AG04450 (cell line): ENCODE results near the gene LHB. TPM values are rescaled to one million over a fixed set of nuclear protein-coding genes. Genes with fewer than 3 reads are reported as not detected.
"Not testable (repeated sequence)": the region's sequence is repeated elsewhere in the genome, so short reads cannot be mapped to it uniquely, and the experiment has no call there.

Experiments used
- CTCF ChIA-PET: fragments of 300-600, 350-600 bp; formaldehyde crosslinking; extraction: SDS; loops from one replicate; lab custom pipeline; 2022; ENCODE audit warnings: antibody characterized with exemption, inconsistent platforms; lab: Charles Lee
- POLR2A ChIA-PET: fragments of 350-600 bp; formaldehyde crosslinking; extraction: SDS; loops from one replicate; lab custom pipeline; 2021; ENCODE audit warnings: antibody characterized with exemption, inconsistent platforms; lab: Yijun Ruan, JAX
- DNase-seq: peaks from one replicate; pipeline ENCODE4 v3.0.0-alpha.2; 2011; ENCODE audit warnings: low read depth, low spot score
- H3K27ac ChIP-seq: one replicate; pipeline ENCODE4 v1.5.1; 2012; ENCODE audit warnings: low read depth, low read length, control low read depth
- H3K27me3 ChIP-seq: one replicate; pipeline ENCODE4 v1.6.0; 2012; ENCODE audit warnings: low read length; ENCODE audit not compliant: control insufficient read depth, insufficient read depth
- H3K4me3 ChIP-seq: 2 replicates; pipeline ENCODE4 v1.5.1; 2011; ENCODE audit warnings: mild to moderate bottlenecking, low read depth, low read length, control low read depth
- H3K9me3 ChIP-seq: 2 replicates; pipeline ENCODE4 v1.5.1; 2012; ENCODE audit warnings: low read length; ENCODE audit not compliant: control insufficient read depth, insufficient read depth
- polyA plus RNA-seq: library from polyadenylated mRNA; depleted of rRNA; stranded (reverse); fragments of >200 nt; gene quantifications from 2 replicates; pipeline ENCODE4 v1.2.3, GENCODE V29; 2011
- TF ChIP-seq, protein P1 (sequence below): IDR thresholded peaks from 2 replicates; pipeline ENCODE4 v1.5.1; 2011; ENCODE audit warnings: low read depth, low read length, control low read depth, inconsistent platforms

LHB gene
- polyA plus RNA-seq, 1 experiment = not detected

DNA sequence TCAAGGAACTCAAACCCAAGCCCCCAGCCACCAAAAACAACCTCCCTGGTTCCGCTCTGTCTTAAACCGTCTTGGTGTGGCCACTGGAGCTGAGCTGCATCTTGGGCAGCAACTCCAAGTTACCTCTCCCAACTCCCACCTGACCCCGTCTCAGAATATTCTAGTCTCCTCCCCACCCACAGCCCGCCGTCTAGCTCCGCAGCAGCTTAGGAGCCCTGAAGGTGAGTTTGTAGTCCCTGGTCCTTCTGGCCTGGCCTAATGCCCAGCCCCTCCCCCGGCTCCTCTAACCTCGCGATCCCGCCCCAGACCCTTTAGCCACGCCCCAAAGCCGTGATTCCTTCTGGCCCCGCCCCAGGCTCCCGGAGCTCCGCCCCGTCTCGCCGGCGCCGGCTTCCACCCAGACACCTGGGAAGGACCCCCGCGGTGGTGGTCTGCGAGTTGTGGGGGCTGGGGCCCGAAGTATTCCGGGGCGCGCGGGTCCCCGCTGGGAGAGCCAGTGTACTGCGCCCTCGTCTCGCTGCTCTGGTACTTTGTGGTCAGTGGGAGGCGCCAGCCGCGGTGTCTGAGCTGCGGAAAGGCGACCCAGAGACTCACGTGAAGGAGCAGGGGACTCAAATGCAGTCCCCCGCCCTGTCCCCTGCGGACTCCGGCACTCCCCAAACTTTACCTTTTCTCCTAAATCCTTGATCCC is 2.5 kb upstream of the LHB start:
- TF ChIP-seq, protein P1, sequence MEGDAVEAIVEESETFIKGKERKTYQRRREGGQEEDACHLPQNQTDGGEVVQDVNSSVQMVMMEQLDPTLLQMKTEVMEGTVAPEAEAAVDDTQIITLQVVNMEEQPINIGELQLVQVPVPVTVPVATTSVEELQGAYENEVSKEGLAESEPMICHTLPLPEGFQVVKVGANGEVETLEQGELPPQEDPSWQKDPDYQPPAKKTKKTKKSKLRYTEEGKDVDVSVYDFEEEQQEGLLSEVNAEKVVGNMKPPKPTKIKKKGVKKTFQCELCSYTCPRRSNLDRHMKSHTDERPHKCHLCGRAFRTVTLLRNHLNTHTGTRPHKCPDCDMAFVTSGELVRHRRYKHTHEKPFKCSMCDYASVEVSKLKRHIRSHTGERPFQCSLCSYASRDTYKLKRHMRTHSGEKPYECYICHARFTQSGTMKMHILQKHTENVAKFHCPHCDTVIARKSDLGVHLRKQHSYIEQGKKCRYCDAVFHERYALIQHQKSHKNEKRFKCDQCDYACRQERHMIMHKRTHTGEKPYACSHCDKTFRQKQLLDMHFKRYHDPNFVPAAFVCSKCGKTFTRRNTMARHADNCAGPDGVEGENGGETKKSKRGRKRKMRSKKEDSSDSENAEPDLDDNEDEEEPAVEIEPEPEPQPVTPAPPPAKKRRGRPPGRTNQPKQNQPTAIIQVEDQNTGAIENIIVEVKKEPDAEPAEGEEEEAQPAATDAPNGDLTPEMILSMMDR = no peak
- Histone ChIP-seq H3K27ac (no peak overlapping the region), H3K4me3 (peak overlapping the region; percentile 10; the same call in 1 of the 2 replicates), H3K27me3 (no peaks in the 10 kb centered on the region), H3K9me3 (no peaks in the 10 kb centered on the region; the same call in 1 of the 2 replicates)
- no peak for DNase-seq
- POLR2A ChIA-PET = interaction anchor here (1.0 kb wide), 1 partner anchor 26 kb away, joined by 3 read pairs; the partner anchor contains the start of genes GYS1 and RUVBL2
- CTCF ChIA-PET = interaction anchor here (0.6 to 3.7 kb wide), 4 partner anchors 21 to 453 kb away, joined by 3 to 28 read pairs (median 6); partner anchors contain the start of genes GYS1 and RUVBL2

DNA sequence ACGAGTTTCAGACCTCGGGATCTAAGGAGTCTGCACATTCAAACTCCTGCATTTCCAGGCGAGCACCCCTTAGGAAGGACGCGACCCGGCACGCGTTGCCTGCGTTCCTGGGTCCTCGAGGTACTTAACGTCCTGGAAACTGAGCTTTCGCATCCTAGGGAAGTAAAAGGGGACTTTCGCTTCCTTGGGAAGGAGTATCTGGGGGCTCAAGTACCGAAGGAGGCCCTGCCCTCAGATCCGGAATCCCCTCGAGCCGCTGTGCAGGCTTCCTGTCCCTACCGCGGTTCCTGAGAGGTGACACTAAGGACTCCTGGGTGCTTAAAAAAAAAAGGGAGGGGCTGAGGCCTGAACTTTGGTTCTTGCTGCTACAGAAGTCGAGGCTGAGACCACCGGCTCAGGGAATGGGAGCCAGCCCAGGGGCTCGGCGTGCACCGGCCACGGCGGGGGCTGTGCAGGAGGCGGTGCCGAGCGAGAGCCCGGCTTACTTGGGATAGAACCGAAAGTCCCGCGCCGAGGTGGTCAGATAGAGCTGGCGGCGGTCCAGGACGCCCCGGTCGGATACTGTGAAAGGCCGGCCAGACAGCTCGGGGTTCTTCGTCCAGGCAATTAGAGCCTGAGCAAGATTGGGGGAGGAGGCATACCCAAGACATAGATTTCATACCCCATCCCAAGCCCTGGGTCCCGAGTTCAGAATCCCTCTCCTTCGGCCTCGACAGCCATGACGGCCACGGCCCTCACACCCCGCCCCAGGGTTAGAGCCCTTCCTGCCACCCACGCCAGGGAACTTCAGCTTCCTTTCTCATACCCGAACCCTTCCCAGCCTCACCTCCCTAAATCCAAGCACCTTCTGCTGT is 1.7 kb upstream of the LHB start:
- ChIA-PET POLR2A (interaction anchor here (1.0 kb wide), 1 partner anchor 25 kb away, joined by 3 read pairs; the partner anchor contains the start of genes GYS1 and RUVBL2), CTCF (interaction anchor here (0.6 to 3.7 kb wide), 6 partner anchors 20 to 453 kb away, joined by 3 to 28 read pairs (median 6); partner anchors contain the start of genes CGB7, GYS1 and RUVBL2)
- not testable (repeated sequence) for H3K27me3 ChIP-seq, H3K9me3 ChIP-seq, H3K27ac ChIP-seq, DNase-seq
- H3K4me3 ChIP-seq = peak overlapping the region; percentile 49

DNA sequence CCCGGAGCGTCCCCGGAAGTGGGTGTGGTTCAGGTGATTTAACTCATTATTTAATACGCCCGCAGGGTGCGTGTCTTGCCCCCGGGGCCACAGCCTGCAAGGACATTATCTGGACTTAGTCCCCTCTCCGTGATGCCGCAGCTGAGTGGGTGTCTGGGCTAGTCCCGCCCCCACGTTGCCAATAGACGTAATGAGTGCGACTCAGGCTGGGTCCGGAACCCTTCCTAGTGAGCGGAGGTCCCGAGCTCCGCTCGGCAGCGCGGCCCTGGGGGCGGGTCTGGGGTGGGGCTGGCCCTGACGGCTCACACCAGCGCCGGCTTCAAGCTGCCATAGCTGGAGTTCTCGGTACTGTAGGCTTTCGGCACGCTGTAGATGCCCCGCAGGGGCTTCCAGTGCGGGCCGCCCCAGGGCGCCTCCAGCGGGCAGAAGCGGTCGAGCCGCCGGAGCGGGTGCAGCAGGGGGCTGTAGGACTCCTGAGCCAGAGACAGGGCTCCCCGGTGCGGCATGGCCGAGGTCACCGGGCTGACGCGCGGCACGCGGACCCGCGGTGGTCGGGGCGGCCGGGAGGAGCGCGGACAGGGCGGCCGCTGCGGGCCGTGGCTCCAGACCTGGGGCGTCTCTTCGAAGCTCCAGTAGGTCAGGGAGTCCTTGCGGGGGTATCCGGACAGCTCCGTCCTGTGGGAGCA is 918 bp upstream of the LHB start:
- no peak overlapping the region for H3K27ac ChIP-seq
- no peaks in the 10 kb centered on the region for H3K27me3 ChIP-seq
- TF ChIP-seq, protein P1 = peak; percentile 58
- ChIA-PET CTCF (interaction anchor here (0.6 to 3.7 kb wide), 5 partner anchors 19 to 181 kb away, joined by 3 to 28 read pairs (median 5); partner anchors contain the start of genes CGB7 and RUVBL2), POLR2A (interaction anchor here (0.6 to 0.9 kb wide), 4 partner anchors 9 to 40 kb away, joined by 3 to 4 read pairs (median 3); partner anchors contain the start of genes CGB7, GYS1 and RUVBL2)
- H3K4me3 ChIP-seq = peak overlapping the region; percentile 49
- no peaks in the 10 kb centered on the region; the same call in 1 of the 2 replicates for H3K9me3 ChIP-seq
- no peak for DNase-seq

DNA sequence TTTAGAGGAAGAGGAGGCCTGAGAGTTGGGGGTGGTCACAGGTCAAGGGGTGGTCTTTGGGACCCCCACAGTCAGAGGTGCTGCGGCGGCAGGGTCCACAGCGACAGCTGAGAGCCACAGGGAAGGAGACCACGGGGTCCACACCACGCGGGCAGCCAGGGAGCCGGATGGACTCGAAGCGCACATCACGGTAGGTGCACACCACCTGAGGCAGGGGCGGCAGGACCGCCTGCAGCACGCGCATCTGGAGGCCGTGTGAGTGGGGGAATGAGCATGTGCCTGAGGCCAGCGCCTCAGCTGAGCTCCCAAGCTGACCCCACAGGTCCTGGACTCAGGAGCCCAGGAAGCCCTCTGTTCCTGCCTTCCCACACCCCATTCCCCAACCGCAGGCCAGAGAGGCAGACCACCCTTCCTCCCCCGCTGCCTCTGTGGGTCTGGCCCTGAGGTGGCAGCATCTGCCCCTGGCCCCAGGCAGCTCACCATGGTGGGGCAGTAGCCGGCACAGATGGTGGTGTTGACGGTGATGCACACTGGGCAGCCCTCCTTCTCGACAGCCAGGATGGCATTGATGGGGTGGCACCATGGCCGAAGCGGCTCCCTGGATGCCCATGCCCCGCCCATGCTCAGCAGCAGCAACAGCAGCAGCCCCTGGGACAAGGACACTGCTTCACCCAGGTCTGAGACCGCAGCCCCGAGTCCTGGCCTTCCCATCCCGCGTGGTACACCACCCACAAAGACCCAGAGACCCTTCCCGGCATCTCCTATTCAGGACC is 638 bp downstream of the LHB start:
- POLR2A ChIA-PET = no interaction called here
- DNase-seq = no peak
- no peaks in the 10 kb centered on the region for H3K27me3 ChIP-seq
- TF ChIP-seq, protein P1 = no peak
- H3K9me3 ChIP-seq = no peaks in the 10 kb centered on the region; the same call in 1 of the 2 replicates
- CTCF ChIA-PET = no interaction called here
- H3K27ac ChIP-seq = no peak overlapping the region
- no peak overlapping the region for H3K4me3 ChIP-seq
